IPS DF 19.7 (cell line): Measurements from ENCODE around the gene SOX18.
"Not testable (repeated sequence)": the region's sequence is repeated elsewhere in the genome, so short reads cannot be mapped to it uniquely, and the experiment has no call there.

ENCODE experiments used
- DNase-seq: peaks from one replicate; pipeline ENCODE4 v3.0.0-alpha.2; 2013; ENCODE audit warnings: low read depth, low spot score

The SOX18 gene

GRCh38 chr20:64023361-64024140 lies 25.9 kb downstream of the SOX18 start:
- DNase-seq: no peak

GRCh38 chr20:64022671-64023360 lies 26.6 kb downstream of the SOX18 start:
- no peak for DNase-seq

GRCh38 chr20:64021124-64021975 lies 28.1 kb downstream of the SOX18 start:
- DNase-seq: no peak

DNA sequence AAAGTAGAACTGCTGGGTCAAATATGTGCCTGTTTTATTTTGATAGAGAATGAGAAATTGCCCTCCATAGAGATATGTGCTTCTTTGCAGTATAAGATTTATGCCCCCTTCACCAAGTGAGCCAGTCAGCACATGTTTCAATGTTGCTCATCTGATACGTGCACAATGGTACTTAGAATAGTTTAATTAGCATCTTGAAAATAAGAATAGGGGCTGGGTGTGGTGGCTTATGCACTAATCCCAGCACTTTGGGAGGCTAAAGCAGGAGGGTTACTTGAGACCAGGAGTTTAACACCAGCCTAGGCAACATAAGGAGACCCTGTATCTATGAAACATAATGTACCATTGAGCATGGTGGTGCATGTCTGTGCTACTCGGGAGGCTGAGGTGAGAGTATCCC lies 33.8 kb downstream of the SOX18 start:
- no peak for DNase-seq

DNA sequence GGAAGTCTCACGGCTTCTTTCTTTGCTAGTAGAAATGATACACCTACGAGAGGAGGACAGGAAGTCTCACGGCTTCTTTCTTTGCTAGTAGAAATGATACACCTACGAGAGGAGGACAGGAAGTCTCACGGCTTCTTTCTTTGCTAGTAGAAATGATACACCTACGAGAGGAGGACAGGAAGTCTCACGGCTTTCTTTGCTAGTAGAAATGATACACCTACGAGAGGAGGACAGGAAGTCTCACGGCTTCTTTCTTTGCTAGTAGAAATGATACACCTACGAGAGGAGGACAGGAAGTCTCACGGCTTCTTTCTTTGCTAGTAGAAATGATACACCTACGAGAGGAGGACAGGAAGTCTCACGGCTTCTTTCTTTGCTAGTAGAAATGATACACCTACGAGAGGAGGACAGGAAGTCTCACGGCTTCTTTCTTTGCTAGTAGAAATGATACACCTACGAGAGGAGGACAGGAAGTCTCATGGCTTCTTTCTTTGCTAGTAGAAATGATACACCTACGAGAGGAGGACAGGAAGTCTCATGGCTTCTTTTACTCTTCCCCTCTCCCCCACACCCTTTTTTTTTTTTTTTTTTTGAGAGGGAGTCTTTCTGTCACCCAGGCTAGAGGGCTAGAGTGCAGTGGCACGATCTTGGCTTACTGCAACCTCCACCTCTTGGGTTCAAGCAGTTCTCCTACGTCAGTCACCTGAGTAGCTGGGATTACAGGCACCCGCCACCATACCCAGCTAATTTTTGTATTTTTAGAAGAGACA lies 36.9 kb downstream of the SOX18 start:
- DNase-seq: not testable (repeated sequence)

DNA sequence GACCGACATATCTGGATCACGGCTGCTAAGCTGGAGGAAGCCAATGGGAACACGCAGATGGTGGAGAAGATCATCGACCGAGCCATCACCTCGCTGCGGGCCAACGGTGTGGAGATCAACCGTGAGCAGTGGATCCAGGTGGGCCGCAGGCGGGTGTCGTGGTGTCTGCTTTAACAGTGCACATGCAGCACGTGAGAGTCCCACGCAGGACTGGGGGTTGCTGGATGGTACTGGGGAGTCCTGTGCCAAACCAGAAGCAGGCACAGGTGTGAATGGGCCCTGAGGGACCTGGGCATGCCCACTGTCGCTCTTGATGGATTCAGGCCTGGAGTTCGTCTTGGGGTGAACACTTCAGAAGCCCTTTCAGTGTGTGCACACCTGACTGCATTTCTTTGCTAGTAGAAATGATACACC lies 38.1 kb downstream of the SOX18 start:
- DNase-seq: no peak

- DNase-seq: no peak
Observed at GRCh38 chr20:64010711-64011237, 38.7 kb downstream of the SOX18 start.

DNA sequence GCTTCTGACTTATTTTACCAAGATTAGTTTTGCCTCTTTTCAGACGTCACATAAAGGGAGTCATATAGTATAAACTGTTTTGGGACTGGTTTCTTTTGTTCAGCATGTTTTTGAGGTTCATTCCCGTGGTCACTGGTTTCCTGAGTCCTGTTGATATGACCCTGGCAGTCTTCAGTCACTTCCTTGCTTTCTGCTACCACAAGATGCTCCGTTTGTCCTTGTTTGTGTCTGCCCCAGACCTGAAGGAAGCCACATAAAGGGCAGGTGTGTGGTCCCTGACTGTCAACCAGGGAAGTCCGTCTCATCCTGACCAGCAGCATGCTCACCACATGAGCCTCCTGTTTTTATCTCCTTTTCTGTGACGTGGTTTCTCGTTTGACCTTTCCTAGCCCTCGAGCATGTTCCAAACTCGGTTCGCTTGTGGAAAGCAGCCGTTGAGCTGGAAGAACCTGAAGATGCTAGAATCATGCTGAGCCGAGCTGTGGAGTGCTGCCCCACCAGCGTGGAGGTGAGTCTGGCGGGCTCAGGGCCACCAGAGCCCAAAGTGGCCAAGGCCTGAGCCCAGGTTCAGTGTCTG lies 39.5 kb downstream of the SOX18 start:
- DNase-seq: no peak

- DNase-seq: no peak
Observed at GRCh38 chr20:64006902-64007301, 42.5 kb downstream of the SOX18 start.

DNA sequence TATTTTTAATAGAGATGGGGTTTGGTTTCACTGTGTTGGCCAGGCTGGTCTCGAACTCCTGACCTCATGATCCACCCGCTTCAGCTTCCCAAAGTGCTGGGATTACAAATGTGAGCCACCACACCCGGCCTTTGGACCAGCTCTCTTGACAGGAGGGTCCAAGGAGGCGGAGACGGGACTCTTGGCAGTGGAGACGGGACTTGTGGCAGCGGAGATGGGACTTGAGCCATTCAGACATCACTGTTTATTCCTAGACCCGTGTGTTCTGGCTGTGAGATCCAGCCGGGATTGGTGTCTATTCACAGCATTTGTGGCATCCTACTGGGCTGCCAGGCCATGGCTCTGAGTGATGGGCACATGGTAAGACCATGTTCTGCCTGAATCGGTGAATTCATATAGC lies 42.9 kb downstream of the SOX18 start:
- no peak for DNase-seq

DNA sequence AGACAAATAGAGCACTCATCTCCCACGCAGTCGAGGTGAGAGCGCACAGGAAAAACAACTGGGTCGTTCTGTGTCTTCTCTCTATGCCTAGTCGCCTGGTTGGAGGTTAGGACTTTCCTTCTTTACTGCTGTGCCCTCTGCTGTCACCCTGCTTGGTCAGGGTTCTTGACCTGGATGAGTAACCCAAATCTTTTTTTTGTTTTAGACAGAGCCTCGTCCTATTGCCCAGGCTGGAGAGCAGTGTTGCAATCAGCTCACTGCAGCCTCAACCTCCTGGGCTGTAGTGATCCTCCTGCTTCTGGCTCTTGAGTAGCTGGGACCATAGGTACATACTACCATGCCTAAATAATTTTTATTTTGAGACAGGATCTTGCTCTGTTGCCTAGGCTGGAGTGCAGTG lies 44.0 kb downstream of the SOX18 start:
- no peak for DNase-seq

GRCh38 chr20:64003960-64004725 lies 45.3 kb downstream of the SOX18 start:
- no peak for DNase-seq

DNA sequence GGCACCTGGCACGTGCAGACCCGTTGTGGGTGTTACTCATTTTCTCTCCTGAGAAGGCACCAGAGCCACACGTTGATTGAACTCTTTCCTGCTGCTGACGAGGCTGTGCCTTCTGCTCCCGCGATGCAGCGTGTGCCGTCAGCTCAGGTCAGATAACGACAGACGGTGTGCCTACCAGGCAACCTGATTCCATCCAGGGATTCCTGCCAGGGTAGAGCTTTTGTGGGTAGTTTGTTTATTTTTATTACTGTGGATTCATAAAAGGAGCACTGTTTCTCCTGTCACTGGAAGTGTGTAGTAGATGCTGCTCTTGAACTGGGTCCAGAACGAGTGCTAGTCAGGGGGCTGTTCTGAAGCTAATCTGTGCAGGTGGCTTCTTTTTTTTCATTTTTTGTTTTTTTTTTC lies 47.8 kb downstream of the SOX18 start:
- DNase-seq: no peak

- DNase-seq: no peak
Observed at GRCh38 chr20:64000906-64001305, 48.5 kb downstream of the SOX18 start.
